ENCODE data around the gene SH3RF3.

DNA sequence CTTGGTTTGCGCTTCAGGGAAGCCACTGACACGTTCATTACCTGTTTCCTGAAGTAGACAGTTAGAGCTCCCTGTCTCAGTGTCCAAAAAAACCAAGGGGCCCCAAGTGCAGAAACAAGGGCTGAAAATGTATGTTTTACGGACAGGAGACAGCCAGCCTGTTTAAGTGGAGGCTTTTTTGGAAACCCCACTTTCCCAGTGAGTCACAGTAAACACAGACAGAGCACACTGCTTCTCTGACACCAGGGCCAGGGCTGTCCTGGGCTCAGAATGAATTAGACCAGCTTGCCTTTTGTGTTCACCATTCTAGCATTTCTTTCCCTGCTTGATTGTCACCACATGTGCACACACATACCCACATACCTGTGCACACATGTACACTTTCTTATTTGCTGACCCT, 128.6 kb downstream of the SH3RF3 start:
- TF ChIP-seq, protein P1, sequence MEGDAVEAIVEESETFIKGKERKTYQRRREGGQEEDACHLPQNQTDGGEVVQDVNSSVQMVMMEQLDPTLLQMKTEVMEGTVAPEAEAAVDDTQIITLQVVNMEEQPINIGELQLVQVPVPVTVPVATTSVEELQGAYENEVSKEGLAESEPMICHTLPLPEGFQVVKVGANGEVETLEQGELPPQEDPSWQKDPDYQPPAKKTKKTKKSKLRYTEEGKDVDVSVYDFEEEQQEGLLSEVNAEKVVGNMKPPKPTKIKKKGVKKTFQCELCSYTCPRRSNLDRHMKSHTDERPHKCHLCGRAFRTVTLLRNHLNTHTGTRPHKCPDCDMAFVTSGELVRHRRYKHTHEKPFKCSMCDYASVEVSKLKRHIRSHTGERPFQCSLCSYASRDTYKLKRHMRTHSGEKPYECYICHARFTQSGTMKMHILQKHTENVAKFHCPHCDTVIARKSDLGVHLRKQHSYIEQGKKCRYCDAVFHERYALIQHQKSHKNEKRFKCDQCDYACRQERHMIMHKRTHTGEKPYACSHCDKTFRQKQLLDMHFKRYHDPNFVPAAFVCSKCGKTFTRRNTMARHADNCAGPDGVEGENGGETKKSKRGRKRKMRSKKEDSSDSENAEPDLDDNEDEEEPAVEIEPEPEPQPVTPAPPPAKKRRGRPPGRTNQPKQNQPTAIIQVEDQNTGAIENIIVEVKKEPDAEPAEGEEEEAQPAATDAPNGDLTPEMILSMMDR (IDR thresholded peaks at IDR 0.05; ENCODE audit: low read depth, low read length), result no peak
- TF ChIP-seq, protein P2, sequence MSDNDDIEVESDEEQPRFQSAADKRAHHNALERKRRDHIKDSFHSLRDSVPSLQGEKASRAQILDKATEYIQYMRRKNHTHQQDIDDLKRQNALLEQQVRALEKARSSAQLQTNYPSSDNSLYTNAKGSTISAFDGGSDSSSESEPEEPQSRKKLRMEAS (IDR thresholded peaks at IDR 0.05; ENCODE audit: low read depth, low read length), result no peak
- no peak for TF ChIP-seq POLR2A (IDR thresholded peaks at IDR 0.05; ENCODE audit: extremely low read depth, insufficient read length)
- TF ChIP-seq MYC (IDR thresholded peaks at IDR 0.05; ENCODE audit: low read depth, low read length), result no peak

Data from NB4 (cell line).